GM20431 (cell line): ENCODE measurements around the gene SREBF1.

ENCODE experiments used
- in situ Hi-C: fragments of 300-500 bp; cut with MseI, MboI; formaldehyde crosslinking; loops from one replicate; pipeline ENCODE4 v1.15.0; 2020; ENCODE audit warnings: low sequenced_read_pairs; ENCODE audit not compliant: unreplicated experiment

SREBF1 gene

GRCh38 chr17:17826942-17827785, 9.6 kb downstream of the SREBF1 start:
- in situ Hi-C loops: no loop called here

DNA sequence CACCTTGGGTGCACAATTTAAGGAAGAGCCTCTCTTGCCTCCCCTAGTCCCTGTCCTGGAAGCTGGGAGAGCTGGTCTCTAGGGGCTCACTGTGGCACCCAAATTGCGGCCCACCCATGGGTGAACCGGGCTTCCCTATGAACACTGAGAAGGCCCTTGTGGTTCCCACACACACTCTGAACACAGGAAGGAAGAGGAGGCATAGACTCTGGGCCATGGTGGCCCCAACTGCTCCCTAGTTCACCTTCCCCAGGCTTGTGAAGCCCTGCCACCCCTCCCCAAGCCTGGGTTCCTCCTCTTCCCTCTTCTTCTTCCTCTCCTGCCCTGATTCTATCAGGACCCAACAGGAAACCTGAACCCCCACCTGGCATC, 10.5 kb downstream of the SREBF1 start:
- in situ Hi-C loops: no loop called here

DNA sequence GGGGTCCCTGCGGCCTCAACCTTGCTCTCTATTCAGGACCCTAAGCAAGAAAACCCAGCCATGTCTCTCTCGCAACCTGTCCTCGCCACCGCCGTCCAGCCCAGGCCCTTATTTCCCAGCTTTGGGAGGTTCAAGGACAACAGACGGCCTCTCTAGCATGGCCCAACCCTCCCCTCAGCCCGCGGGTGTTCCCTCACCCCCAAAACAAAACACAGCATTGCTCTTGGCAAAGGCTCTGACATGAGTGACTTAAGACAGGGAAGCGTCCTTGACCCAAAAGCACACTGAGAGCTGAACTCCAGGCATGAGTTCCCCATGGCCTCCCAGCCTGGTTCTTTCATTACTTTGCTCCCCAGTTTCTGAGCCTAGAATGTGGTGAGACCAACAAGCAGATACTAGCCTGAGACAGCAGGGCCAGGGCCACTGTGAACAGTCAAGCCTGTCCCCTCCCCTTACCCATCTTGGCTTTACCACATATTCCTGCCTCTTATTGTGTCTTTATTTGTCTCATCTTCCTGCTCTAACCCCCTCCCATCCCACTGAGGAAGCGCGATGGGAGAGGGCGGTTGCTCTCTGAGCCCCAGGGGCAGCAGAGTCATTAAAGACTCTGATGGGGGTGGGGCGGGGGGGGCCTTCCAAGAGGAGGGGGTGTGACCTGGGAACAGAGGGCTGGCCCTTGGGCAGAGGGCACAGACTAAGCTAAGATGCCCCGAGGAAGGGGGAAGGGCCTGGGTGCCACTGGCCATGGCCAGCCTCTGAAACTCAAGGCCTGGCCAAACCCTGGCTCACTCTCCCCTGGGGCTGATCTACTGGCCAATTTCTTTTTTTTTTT, 11.8 kb downstream of the SREBF1 start:
- in situ Hi-C loops: no loop called here

DNA sequence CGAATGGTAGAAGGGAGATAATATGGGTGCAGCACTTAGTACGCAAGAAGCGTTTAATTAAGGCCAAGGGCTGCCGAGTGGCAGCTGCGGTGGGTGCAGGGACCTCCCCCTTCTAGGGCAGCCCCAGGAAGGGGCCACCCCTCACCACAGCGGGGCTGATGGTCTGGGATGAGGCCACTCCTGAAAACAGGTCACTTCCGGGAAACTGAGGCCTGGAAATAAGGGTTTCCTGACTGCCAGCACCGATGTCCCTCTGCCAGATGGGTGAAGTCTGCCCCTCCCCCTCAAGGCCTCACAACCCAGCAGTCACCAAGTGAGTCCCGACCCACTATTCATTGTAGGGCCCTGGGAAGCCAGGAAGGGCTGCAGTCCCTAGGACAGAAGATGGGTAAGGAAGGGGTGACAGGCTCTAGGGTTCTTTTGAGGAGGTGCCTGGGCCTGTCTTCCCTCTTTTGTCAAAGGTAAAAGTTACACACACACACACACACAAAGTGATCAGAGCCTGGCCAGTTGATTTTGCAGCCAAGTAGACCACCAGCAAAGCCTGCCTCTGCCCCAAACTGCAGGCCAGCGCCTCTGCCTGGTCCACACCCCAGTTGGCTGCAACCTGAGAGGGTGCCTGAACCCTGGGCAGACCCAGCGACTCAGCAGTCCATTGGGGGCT, 12.5 kb downstream of the SREBF1 start:
- in situ Hi-C loops: no loop called here

DNA sequence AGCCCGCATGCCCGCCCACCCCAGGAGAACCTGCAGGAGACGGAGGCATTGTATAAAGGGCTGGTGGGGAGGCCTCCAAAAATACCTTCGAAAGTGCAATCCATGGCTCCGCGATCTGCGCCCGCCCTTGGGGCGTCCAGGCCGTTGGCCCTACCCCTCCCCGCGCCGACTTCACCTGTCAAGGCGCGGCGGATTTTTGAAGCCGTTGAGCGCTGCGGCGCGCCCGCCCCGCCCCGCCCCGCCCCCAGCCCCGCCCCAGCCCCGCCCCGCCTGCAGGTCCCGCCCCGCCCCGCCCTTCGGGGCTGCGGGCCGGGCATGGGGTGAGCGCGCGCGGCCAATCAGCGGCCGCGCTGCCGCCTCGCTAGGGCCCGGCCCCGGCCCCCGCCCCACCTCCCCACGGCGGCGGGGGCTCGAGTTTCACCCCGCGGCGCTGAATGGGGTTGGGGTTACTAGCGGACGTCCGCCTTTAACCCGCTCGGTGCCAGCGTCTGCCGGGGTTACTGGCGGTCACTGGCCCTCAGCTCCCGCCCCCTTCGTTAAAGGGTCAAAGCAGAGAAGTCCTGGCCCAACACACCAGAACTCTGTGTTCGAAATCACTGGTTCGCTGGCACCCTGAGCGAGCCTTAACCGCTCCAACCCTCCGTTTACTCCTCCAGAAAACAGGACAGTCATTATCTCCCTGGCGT, 13.2 kb downstream of the SREBF1 start:
- in situ Hi-C loops: no loop called here

GRCh38 chr17:17822616-17823015, 14.2 kb downstream of the SREBF1 start:
- in situ Hi-C loops: no loop called here

DNA sequence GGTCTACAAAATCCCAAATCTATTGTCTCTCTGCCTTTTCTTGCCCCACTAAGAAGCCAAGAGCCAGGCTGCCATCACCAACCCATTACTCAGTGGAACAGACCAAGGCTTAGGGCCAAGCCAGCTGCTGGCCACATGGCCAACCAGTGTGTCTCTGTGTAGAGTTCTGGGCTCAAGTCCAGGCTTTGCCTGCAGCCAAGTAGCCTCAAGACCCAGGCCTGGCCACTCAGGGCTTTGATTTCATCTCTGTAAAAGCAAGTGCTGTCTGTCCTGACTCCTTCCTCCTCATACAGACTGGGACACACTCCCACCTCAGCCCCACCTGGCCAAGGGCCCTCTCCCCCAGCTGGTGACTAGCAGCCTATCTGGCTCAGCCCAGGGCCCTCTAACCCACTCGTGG, 14.6 kb downstream of the SREBF1 start:
- in situ Hi-C loops: no loop called here

GRCh38 chr17:17820463-17821158, 16.2 kb downstream of the SREBF1 start:
- in situ Hi-C loops: no loop called here

- in situ Hi-C loops: no loop called here
Measured at GRCh38 chr17:17820046-17820445, 16.7 kb downstream of the SREBF1 start.

GRCh38 chr17:17819561-17819995, 17.2 kb downstream of the SREBF1 start:
- in situ Hi-C loops: no loop called here

DNA sequence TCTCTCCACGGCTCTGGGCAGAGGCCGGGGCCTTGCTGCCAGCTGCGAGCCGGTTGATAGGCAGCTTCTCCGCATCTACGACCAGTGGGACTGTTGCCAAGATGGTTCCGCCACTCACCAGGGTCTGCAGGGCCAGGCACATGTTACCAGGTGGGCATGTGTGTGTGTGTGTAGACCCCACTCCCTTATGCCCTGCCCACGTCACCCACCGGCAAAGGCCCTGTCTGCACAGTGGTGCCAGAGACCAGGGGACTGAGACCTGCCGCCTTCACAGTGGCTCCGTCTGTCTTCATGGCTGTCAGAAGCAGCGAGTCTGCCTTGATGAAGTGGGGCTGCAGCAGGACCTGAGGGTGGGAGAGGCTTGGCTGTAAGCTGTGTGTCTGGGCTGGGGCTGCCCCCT, 17.7 kb downstream of the SREBF1 start:
- in situ Hi-C loops: no loop called here

DNA sequence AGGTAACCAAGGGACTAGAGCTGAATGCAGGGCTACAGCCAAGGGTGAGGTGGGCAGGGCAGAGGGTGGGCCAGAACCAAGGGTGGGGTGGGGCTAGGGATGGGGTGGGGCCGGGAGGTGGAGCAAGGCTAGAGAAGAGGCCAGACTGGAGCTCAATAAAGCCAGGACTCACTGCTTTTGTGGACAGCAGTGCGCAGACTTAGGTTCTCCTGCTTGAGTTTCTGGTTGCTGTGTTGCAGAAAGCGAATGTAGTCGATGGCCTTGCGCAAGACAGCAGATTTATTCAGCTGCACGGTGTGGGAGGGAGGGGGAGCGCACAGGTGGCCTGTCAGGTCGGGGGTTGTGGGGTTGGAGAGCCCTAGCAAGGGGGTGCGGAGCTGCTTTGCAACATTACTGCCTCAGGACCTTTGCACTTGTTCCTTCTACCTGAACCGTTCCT, 18.7 kb downstream of the SREBF1 start:
- in situ Hi-C loops: no loop called here

GRCh38 chr17:17817552-17817947, 19.2 kb downstream of the SREBF1 start:
- in situ Hi-C loops: no loop called here

DNA sequence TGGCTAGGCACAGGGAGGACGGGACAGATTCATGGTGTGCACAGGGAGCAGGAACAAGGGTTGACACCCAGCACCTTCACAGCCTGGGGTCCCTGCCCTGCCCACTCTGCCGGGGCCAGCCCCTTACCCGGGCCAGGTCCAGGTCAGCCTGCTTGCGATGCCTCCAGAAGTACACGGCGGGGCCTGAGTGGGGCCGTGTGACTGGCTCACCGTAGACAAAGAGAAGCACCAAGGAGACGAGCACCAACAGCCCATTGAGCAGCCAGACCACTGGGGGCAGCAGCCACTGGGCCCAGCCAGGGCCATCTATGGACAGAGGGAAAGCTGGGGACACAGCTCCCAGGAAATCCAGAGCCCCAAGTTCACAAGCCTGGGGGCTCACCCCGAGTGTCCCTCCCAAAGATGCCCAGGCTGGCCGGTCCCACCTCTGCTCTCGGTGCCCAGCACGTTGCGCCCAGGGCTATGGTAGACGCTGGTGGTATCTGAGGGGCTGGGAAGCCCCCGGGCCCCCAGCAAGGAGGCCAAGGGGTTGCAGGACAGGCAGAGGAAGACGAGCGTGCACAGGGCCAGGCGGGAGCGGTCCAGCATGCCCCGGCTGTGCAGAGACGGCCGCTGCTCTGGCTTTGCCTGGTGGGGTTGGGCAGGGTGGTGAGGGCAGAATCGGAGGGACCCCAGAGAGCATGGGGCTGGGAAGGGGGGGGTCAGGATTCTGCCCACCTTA, 19.8 kb downstream of the SREBF1 start:
- in situ Hi-C loops: no loop called here

DNA sequence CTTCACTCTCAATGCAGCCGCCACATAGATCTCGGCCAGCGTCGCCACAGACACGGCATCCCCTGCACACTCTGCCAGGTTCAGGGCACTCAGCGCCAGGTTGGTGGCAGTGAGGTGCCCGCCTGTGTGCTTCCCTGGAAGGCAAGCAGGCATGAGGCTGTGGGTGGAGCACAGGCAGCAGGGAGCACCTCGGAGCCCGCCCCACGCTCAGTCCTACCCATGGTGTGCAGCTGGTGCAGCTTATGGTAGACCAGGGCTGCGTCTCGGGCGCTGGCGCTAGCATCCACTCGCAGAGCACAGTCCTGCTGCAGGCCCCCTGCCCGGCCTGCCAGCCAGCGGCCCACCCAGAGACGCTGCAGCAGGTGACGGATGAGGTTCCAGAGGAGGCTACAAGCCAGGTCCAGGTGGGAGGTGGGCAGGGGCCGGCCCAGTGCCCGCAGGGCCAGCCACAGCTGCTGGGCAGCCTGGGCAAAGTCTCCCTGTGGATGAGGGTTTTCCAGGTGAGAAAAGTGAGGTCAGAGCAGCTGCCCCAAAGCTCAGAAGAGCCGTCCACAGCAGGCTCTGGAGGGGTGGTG, 20.5 kb downstream of the SREBF1 start:
- in situ Hi-C loops: no loop called here

- in situ Hi-C loops: no loop called here
Measured at GRCh38 chr17:17815436-17816200, 21.2 kb downstream of the SREBF1 start.

DNA sequence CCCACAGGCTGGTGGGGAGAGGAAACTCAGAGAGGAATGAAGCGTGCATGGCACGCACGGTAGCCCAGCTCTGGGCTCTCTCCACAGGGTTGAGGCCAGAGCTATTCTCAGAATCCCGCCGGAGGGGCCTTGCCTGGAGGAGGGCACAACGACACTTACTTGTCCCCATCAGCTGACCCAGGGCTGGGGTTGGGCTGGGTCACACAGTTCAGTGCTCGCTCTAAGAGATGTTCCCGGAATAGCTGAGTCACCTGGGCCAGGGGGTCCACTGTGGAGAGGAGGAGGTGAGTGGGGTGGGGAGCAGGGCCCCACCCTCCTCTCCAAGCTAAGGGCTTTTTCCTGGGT, 21.8 kb downstream of the SREBF1 start:
- in situ Hi-C loops: no loop called here
